Uterus (tissue), 2 donors: Measurements from ENCODE around the gene AQP9.

Source experiments
- POLR2A ChIP-seq, 2 donors: fragments of 450-650 bp; IDR thresholded peaks; one replicate each; pipeline ENCODE4 v1.6.1; 2016; ENCODE audit warnings: antibody characterized with exemption in 2 of 2, mild to moderate bottlenecking in 1 of 2, moderate library complexity in 1 of 2
- TF ChIP-seq, protein P1 (sequence below), 4 experiments: fragments of 200-600 bp in 2 of 4; fragments of 450-650 bp in 2 of 4; sonication (generic) in 2 of 4; IDR thresholded peaks; one replicate each; pipeline ENCODE4 v1.5.1; 2016 to 2019; ENCODE audit warnings: antibody characterized with exemption in 4 of 4, mild to moderate bottlenecking in 2 of 4, moderate library complexity in 1 of 4

DNA sequence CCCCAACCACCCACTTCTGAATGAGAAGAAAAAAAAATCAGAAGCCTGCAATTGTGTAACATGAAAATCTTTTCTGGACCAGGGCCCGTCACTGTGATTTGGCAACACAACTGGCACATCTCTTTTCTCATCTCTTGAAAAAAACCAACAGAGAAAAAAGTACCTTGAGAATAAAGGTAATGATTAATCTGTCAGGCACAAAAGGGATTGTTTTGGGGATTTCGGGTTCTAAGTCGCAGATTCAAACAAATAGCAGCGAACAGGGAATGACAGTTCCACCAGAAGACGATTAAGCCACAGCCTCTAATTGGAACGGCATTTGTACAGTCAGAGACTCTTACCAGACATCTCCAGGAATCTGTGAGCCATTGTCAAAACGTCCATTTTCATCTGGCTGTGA is at the start of gene AQP9:
- TF ChIP-seq POLR2A (IDR thresholded peaks at IDR 0.05), result no peak
- TF ChIP-seq, protein P1, sequence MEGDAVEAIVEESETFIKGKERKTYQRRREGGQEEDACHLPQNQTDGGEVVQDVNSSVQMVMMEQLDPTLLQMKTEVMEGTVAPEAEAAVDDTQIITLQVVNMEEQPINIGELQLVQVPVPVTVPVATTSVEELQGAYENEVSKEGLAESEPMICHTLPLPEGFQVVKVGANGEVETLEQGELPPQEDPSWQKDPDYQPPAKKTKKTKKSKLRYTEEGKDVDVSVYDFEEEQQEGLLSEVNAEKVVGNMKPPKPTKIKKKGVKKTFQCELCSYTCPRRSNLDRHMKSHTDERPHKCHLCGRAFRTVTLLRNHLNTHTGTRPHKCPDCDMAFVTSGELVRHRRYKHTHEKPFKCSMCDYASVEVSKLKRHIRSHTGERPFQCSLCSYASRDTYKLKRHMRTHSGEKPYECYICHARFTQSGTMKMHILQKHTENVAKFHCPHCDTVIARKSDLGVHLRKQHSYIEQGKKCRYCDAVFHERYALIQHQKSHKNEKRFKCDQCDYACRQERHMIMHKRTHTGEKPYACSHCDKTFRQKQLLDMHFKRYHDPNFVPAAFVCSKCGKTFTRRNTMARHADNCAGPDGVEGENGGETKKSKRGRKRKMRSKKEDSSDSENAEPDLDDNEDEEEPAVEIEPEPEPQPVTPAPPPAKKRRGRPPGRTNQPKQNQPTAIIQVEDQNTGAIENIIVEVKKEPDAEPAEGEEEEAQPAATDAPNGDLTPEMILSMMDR (IDR thresholded peaks at IDR 0.05), result no peak
